Keratinocyte (primary cell): ENCODE results near the gene MAPK8.

ENCODE experiments used
- EZH2 ChIP-seq: IDR thresholded peaks from one replicate; pipeline ENCODE4 v1.6.1; 2012; ENCODE audit warnings: inconsistent platforms, mild to moderate bottlenecking, low read length, moderate library complexity
- TF ChIP-seq, protein P1 (sequence below), 3 experiments: IDR thresholded peaks in 1 of 3; conservative IDR thresholded peaks in 1 of 3; optimal IDR thresholded peaks in 1 of 3; 2 replicates in 2 of 3; 3 replicates in 1 of 3; pipeline versions ENCODE3 to v1.5.1; 2011; ENCODE audit warnings: low read length in 3 of 3, mild to moderate bottlenecking in 3 of 3, moderate library complexity in 2 of 3, control low read depth in 1 of 3, inconsistent platforms in 1 of 3; ENCODE audit not compliant: insufficient read depth in 2 of 3; ENCODE audit errors: extremely low read depth in 1 of 3

DNA sequence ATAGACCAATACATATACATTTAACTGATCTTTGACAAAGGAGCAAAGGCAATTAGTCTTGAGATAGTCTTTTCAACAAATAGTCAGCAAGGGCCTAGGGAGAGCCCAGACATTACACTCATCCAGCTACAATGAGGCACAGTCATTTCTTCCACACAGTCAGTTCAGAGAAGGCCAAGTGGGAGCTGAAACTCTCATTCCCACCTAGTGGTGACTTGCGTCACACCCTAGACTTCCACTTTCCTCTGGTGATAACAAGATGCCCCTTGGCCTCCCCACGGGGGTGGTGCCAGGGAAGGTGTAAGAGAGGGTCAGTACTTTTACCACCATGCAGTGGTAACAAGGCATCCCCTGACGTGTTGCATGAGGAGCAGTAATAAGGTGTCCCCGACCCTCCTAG is 39.9 kb upstream of the MAPK8 start:
- TF ChIP-seq, protein P1, sequence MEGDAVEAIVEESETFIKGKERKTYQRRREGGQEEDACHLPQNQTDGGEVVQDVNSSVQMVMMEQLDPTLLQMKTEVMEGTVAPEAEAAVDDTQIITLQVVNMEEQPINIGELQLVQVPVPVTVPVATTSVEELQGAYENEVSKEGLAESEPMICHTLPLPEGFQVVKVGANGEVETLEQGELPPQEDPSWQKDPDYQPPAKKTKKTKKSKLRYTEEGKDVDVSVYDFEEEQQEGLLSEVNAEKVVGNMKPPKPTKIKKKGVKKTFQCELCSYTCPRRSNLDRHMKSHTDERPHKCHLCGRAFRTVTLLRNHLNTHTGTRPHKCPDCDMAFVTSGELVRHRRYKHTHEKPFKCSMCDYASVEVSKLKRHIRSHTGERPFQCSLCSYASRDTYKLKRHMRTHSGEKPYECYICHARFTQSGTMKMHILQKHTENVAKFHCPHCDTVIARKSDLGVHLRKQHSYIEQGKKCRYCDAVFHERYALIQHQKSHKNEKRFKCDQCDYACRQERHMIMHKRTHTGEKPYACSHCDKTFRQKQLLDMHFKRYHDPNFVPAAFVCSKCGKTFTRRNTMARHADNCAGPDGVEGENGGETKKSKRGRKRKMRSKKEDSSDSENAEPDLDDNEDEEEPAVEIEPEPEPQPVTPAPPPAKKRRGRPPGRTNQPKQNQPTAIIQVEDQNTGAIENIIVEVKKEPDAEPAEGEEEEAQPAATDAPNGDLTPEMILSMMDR (optimal IDR thresholded peaks at IDR 0.05 in 1 of 3, IDR thresholded peaks at IDR 0.05 in 1 of 3, conservative IDR thresholded peaks at IDR 0.05 in 1 of 3; ENCODE audit: extremely low read depth in 1 of 3, insufficient read depth in 2 of 3, low read length in 3 of 3), result no peak
- TF ChIP-seq EZH2, result no peak
